HG03565 (cell line): ENCODE results near the gene EPHA4.

ENCODE experiments used
- ATAC-seq: cut with Tn5 transposase; IDR thresholded peaks from one replicate; pipeline ENCODE4 v1.9.1; 2021; ENCODE audit warnings: mild to moderate bottlenecking, moderate library complexity; ENCODE audit not compliant: unreplicated experiment

Gene EPHA4

GRCh38 chr2:221448057-221448843 is 123.9 kb downstream of the EPHA4 start:
- no peak for ATAC-seq

GRCh38 chr2:221447310-221447709 is 124.8 kb downstream of the EPHA4 start:
- no peak for ATAC-seq

- no peak for ATAC-seq
Observed at GRCh38 chr2:221446140-221446539, 126.0 kb downstream of the EPHA4 start.

GRCh38 chr2:221444106-221444505 is 128.0 kb downstream of the EPHA4 start:
- ATAC-seq, result no peak

GRCh38 chr2:221443645-221444044 is 128.5 kb downstream of the EPHA4 start:
- ATAC-seq, result no peak

GRCh38 chr2:221442128-221442527 is 130.0 kb downstream of the EPHA4 start:
- no peak for ATAC-seq

GRCh38 chr2:221439761-221440479 is 132.2 kb downstream of the EPHA4 start:
- ATAC-seq, result no peak

GRCh38 chr2:221437056-221437455 is 135.0 kb downstream of the EPHA4 start:
- ATAC-seq, result no peak

- ATAC-seq, result no peak
Observed at GRCh38 chr2:221435171-221435570, 136.9 kb downstream of the EPHA4 start.

GRCh38 chr2:221434142-221434541 is 138.0 kb downstream of the EPHA4 start:
- ATAC-seq, result no peak

- ATAC-seq, result no peak
Observed at GRCh38 chr2:221431477-221431876, 140.6 kb downstream of the EPHA4 start.

GRCh38 chr2:221429741-221430491 is 142.2 kb downstream of the EPHA4 start:
- ATAC-seq, result no peak

GRCh38 chr2:221428896-221429295 is 143.2 kb downstream of the EPHA4 start:
- ATAC-seq, result no peak

- ATAC-seq, result no peak
Observed at GRCh38 chr2:221426929-221427328, 145.2 kb downstream of the EPHA4 start.

GRCh38 chr2:221425891-221426290 is 146.2 kb downstream of the EPHA4 start:
- ATAC-seq, result no peak

- no peak for ATAC-seq
Observed at GRCh38 chr2:221425353-221425752, 146.8 kb downstream of the EPHA4 start.

GRCh38 chr2:221423210-221423804 is 148.8 kb downstream of the EPHA4 start:
- no peak for ATAC-seq

GRCh38 chr2:221422516-221423209 is 149.4 kb downstream of the EPHA4 start:
- ATAC-seq, result no peak

GRCh38 chr2:221420245-221420644 is 151.9 kb downstream of the EPHA4 start:
- ATAC-seq, result no peak

GRCh38 chr2:221415789-221416188 is 156.3 kb downstream of the EPHA4 start:
- no peak for ATAC-seq

- ATAC-seq, result no peak
Observed at GRCh38 chr2:221412978-221413377, 159.1 kb downstream of the EPHA4 start.
